Testis (tissue), 2 donors: Measurements from ENCODE around the gene ALG1.

Source experiments
- CTCF ChIP-seq, 3 experiments: fragments of 450-650 bp in 2 of 3; fragments of 200-600 bp in 1 of 3; sonication (generic) in 1 of 3; IDR thresholded peaks; one replicate each; pipeline ENCODE4 v1.5.1; 2016 to 2019; ENCODE audit warnings: antibody characterized with exemption in 3 of 3, mild to moderate bottlenecking in 2 of 3, moderate library complexity in 1 of 3
- POLR2A ChIP-seq: fragments of 450-650 bp; IDR thresholded peaks from one replicate; pipeline ENCODE4 v1.6.1; 2017; ENCODE audit warnings: antibody characterized with exemption, mild to moderate bottlenecking, moderate library complexity

- TF ChIP-seq CTCF (IDR thresholded peaks at IDR 0.05) (no peak), POLR2A (no peak)
Measured at GRCh38 chr16:5042574-5043171, 29.0 kb upstream of the ALG1 start.
